Activated CD4-positive, alpha-beta T cell treated with anti-CD3 and anti-CD28 coated beads, Interleukin-2, Interleukin-4, amounts not matched to agents 100 ng/mL and 50 ng/mL, durations not matched to agents 16 hours and 8 hours (primary cell): ENCODE results near the gene BBC3.
A peak's percentile ranks its signal among the peaks of the same experiment; 100 is the strongest.
"Not testable (repeated sequence)": the region's sequence is repeated elsewhere in the genome, so short reads cannot be mapped to it uniquely, and the experiment has no call there.

Experiments used
- DNase-seq: peaks from one replicate; pipeline ENCODE4 v3.0.0-alpha.2; 2020; ENCODE audit warnings: low spot score

The BBC3 gene

DNA sequence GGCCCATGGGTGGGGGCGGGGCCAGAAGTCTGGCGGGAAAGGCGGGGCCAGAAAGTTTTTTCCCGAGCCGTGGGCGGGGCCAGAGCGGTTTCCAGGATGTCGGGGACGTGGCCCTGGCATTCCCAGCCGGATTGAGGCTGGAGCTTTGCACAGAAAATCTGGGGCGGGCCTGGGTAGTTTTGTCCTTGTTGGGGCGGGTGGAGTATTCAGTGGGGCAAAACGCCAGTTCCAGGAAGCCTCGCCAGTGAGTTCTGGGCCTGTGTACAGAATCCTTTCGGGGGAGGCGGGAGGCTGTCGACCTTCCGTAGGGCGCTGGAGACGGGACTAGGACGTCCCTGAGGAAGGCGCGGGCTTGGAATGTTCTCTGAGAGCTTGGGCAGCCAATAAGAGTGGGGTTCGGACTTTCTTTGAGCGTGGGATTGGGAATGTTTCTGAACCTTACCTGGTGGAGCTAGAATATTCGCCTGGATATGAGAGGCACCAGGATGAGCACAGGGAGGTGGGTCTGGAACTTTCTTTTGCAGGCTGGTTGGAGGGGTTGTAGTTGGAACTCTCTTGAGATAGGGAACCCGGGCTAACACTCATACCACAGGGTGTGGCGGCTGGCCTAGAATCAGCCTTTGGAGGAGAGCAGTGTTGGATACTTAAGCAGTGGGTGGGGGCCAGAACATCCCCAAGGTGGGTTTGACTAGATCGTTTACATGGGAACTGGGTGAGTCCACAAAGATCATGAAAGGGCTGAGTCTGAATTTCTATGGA, 26.6 kb upstream of the BBC3 start:
- DNase-seq, result no peak

DNA sequence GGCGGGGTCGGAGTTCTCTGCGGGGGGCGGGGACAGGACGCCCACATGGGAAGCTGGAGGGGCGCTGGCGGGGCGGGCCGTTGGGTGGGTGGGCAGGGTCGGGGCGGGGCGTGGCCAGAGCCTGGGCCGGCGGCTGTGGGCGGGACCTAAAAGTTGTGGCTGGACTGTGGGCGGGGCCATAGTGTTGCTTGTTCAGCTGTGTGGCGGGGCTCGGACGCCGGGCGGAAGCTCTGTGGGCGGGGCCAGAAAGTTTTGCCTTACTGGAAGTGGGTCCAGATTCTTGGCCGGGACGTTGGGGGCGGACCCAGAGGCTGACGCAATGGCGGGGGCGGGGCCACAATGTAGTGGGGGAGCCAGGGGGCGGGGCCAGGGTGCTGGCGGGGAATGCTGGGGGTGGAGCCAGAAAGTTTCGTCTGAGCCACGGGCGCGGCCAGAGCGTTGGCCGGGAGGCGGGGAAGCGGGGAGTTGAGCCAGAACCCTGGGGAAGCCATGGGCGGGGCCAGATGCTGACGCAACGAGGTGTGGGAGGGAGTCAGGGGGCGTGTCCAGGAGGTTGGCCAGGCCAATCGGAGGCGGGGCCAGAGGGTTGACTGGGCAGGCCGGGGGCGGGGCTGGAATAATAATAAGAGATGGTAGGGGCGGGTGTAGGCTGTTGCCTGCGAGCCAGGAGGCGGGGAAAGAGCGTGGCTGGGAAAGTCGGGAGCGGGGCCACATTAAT, 25.9 kb upstream of the BBC3 start:
- DNase-seq, result peak; percentile 100

DNA sequence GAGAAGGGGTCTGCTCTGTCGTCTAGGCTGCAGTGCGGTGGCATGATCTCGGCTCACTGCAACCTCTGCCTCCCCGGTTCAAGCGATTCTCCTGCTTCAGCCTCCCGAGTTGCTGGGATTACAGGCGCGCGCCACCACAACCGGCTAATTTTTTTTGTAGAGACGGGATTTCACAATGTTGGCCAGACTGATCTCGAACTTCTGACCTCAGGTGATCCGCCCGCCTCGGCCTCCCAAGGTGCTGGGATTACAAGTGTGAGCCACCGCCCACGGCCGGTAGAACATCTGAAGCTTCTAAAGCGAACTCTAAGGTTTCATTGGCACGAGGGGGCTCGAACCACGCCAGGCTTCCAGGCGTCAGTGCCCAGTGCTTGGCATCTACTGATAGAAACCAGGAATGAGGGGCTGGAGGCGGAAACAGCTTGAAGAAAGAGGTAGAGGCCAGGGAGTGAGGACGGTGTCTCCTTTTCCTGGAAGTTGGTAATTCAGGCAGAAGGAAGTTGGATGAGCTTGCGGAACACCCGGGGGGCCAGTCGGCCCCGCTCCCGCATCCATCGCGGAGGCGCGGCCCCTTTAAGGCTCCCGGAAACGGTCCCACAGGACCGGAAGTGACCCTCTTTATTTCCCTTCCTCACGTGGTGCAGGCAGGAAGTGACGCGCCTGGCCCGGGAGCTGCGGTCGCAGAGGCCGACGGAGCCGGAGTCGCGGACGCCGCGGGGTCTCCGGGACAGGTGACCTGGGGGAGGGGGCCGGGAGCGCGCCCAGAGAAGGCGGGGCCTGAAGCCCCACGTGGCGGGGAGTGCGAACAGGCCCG, 25.1 kb upstream of the BBC3 start, which contains the start of gene CCDC9:
Gene CCDC9, plus strand, starts transcription at position 647 of the 814 bp plus-strand sequence. CDS start 1,876 bp downstream, outside the sequence.
- DNase-seq, result peak; percentile 95

DNA sequence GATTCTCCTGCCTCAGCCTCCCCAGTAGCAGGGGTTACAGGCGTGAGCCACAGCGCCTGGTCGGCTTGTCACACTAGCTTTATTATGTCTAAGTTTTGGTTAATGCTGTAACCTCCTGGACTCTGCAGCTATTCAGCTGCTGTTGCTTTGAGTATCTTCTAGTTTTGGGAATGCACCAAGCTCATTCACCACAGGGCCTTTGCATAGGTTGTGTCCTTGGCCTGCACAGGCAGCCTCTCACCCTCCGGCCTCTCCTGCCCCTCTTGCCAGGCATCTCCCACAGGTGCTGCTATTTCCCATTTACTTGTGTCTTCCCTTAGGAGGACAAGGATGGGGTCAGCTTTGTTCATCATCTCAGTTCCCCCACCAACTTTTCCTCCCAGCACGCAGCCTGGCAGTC, 23.0 kb upstream of the BBC3 start:
- DNase-seq, result no peak

DNA sequence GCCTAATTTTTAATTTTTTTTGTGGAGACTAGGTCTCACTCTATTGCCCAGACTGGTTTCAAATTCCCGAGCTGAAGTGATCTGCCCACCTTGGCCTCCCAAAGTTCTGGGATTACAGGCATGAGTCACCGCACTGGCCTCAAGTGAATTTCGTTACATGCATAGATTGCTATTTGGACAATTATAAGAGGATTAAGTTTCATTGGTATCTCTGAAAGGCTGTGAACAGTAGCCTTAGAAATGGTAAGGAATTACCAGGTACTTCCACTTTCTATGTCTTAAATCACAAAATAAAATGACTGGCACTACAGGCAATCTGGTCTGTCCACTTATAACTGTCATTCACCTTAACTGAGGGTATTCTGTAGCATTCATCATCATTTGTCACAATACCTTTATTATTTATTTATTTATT, 22.5 kb upstream of the BBC3 start:
- no peak for DNase-seq

DNA sequence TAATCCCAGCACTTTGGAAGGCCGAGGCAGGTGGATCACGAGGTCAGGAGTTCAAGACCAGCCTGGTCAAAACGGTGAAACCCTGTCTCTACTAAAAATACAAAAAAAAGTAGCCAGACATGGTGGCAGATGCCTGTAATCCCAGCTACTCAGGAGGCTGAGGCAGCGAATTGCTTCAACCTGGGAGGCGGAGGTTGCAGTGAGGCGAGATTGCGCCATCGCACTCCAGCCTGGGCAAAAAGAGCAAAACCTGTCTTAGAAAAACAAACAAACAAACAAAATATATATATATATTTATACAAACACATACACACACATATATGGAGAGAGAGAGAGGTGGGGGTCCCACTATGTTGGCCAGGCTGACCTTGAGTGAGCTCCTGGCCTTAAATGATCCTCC, 22.0 kb upstream of the BBC3 start:
- not testable (repeated sequence) for DNase-seq

DNA sequence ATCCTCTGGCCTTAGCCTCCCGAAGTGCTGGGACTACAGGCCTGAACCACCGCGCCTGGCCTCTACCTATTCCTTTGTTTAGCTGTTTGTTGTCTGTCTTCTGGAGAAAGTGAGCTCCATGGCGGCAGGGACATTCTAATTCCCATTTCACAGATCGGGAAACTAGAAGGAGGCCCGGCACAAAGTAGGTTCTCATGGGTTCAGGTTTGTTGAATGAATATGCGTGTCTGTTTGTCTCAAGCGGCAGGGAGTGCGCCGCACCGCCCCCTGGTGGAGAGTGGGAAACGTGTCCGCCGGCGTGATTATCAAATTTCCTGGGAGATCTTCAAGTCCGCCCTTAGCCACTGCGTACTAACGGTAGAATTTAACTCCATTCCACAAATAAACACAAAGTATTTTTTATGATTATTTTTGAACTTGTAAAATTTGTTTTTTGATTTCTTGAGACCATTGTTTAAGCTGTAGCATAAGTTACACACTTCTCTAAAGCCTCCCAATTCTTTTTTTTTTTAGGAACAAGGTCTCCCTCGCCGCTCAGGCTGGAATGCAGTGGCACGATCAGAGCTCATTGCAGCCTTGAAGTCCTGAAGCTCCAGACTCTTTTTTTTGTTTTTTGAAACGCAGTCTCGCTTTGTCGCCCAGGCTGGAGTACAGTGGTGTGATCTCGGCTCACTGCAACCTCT, 16.4 kb upstream of the BBC3 start:
- DNase-seq, result peak; percentile 77

DNA sequence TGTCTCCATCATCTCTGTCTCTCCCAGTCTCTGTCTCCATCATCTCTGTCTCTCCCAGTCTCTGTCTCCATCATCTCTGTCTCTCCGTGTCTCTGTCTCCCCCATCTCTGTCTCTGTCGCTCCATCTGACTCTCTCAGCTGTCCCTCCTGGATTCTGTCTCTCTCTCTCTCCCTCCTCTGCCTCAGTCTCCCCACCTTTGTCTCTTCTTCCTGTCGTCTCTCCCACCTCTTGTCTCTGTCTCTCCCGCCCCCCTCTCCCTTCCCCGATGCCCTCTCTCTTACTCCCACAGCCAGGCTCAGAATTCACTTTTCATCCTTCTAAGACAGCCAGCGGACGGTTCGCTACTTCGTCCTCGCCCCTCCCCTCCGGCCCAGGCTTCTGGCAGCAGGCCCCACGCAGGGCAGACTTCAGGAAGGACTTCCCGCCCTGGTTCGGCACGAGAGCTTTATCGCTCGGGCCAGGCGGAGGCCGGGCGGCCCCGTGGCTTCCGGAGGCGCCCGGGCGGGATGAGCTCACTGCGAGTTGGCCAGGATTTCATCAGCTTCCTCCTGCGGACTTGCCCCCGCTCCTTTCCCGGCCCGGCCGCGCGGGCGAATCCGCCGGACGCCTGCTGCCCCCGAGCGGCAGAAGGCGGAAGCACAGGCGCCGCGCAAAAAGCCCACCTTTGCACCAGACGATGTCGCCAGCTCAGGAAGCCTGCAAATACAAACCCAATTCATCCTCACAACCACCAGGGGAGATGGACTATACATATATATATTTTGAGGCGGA, 13.0 kb upstream of the BBC3 start:
- DNase-seq, result peak; percentile 95

DNA sequence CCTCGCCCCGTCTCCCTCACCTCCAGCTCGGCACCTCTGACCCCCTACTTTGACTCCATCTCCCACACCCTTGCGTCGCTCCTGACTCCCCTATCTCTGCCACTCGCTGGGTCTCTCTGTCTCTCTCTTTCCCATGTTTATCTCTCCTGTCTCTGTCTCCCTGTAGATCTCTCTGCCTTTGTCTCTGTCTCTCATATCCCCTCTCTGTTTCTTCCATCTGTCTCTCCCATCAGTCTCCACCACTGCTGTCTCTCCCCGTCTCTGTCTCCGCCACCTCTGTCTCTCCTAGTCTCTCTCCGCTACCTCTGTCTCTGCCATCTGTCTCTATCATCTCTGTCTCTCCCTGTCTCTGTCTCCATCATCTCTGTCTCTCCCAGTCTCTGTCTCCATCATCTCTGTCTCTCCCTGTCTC, 12.4 kb upstream of the BBC3 start:
- no peak for DNase-seq

DNA sequence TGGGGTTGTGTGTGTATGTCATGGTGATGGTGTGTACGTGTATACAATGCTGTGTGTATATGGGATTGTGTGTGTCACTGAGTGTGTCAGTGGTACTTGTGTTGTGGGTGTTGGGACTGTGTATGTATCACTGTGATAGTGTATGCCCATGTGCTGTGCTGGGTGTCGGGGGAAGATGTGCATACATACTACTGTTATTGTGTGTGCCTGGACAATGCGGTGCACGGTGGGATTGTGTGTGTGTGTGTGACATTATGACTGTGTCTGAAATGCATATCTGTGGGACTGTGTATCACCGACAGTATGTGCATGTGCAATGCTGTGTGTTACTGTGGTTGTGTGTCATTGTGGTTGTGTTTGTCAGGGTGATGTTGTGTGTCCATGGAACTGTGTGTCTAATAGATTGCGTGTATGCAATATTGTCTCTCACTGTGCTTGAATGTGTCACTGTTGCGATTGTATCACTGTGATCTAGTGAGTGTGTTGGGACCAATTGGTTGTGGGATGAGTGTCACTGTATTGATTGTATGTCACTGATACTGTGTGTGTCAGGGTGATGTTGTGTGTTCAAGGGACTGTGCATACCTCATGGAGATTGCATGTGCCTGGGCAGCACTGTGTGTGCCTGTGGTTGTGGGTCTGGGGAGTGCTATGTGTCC, 11.0 kb upstream of the BBC3 start:
- no peak for DNase-seq

DNA sequence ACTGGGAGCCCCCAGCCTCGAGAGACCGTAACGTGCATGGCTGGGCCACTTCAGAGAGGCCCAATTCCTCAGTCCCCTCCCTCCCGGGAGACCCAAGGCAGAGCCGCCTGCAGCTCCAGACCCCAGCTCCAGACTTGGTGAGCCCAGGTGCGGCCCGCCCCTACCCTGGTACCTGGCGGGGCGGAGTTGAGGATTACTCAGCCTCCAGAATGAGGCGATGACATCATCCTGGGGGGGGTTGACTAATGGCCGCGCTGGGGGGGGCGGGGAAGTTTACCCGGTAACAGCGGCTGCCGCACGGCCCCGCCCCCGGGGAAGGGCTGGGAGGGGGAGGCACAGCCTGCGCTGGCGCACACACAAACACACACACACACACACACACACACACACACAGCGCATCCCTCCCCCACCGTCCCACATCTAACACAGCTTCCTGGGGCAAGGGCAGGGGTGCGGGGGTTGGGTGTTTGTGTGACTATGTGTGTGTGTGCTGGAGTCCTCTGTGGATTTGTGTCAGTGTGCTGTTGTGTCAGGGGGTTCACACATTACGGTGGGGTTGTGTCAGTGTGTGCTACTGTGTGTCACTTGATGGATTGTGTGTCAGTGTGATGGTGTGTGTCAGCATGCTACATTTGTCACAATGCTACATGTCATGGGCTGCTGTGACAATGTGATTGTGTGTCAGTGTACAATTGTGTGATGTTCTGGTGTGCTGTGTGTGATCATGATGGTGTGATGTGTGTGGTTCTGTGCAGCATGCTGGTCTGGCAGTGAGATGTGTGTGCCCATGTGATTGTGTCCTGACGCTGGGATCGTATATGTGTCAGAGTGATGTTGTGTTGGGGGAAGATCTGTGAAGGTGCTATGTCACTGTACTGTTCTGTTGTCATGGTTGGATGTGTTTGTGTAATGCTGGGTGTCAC, 10.3 kb upstream of the BBC3 start:
- DNase-seq, result peak; percentile 61

DNA sequence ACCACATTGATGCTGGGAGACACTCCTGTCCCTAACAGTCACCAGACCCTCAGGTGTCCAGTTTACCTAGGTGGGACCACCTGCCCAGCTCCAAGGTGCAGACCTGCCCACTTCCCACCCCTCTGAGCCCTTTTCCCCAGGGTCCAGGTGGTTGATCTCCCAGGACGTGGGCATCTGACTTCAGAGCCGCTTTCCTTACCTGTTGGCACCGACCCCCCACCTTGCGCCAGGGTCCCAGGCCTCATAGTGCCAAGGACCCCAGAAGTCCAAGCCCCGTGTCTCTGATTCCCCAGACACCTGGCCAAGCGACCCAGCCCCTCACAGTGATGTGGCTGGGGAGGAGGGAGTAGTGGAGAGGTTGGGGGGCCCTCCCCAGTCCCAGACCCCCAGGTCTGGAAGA, 9.6 kb upstream of the BBC3 start:
- DNase-seq, result no peak

DNA sequence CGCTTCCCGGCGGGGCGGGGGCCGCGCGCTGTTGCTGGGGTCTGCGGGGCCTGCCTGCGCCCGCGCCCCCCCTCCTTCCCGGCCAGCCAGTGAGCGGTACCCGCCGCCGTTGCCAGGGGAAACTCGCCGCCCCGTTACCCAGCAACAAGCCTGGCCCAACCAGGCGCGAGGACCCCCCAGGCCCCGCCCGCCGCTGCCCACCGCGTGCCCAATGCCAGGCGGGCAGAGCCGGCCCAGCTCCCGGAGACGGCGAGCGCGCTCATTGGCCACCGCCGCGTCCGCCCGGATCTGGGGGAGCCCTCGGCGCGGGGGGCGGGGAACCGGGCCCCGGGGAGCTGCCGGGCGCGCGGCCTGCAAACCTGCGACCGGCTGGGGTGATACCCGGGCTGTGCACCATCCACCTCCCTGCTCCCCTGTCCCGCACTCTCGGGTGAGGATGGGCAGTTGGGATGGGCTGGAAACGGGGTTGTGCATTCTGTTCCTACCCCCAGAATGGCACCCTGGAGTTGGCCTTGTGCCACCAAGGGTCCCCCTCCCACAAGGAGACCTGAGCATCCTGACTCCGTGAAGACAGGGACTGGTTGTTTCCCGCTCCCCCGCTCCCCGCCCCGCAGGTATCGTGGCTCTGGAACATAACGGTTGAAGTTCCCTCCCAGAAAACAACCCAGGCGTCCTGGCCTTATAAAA, 8.8 kb upstream of the BBC3 start:
- no peak for DNase-seq

DNA sequence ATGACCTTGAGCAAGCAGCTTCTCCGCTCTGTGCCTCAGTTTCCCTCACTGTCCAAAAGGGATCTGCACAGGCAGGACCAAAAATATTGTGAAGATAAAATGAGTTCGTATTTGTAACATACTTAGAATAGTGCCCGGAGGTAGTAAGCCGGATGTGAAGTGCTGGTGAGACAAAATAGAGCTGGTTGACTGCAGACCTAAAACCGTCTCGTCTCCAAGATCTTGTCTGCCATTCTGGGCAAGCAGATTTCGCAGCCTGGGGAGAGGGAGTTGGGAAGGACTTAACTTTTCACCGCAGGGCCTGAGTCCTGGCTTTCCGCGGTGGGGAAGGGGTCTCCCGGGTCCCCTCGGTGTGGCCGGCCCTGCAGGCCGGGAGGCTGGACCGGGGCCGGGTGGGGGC, 8.2 kb upstream of the BBC3 start:
- DNase-seq, result no peak

DNA sequence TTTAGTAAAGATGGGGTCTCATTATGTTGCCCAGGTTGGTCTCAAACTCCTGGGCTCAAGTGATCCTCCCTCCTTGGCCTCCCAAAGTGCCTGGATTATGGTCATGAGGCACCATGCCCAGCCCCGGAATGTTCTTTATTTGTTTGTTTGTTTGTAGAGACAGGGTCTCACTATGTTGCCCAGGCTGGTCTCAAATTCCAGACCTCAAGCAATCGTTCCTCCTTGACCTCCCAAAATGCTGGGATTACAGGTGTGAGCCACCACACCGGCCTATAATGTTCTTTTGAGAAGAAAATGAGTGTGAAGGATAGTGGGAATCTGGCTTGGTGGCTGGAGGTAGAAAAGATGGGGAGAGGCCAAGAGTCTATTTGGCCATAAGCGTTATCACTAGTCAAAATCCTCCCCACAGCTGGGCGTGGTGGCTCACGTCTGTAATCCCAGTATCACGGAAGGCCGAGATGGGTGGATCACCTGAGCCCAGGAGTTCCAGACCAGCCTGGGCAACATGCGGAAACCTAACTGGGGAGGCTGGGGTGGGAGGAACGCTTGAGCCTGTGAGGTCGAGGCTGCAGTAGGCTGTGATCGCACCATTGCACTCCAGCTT, 5.2 kb upstream of the BBC3 start:
- DNase-seq, result no peak

DNA sequence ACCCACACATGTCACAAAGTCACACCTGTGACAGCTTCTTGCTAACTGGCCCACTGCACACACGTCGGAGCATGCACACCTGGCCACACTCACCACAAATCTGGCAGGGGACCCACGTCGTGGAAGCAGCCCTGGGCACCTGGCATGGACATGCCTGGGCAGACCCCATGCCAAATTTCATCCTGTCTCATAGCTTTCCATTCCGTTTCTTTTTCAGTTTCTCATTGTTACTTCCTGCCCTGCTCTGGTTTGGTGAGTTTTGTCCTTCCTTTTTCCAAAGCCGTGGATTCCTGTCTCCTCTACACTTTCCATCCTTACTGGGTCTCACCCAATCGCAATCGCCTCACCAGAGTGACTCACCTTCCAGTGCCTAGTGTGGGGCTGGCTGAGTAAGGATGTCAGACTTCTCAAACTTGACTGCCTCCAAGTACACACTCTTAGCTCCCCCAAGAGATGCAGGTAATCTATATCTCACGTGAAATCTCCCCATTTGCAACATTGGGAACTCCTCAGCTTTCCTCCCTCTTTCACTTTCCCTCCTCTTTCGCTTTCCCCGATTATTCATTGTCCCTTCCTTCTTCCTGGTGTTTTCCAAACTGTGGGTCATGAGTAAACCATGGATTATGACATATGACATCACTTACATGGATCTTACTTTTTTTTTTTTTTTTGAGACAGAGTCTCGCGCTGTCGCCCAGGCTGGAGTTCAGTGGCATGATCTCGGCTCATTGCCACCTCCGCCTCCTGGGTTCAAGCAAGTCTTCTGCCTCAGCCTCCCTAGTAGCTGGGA, 1.6 kb upstream of the BBC3 start:
- no peak for DNase-seq

DNA sequence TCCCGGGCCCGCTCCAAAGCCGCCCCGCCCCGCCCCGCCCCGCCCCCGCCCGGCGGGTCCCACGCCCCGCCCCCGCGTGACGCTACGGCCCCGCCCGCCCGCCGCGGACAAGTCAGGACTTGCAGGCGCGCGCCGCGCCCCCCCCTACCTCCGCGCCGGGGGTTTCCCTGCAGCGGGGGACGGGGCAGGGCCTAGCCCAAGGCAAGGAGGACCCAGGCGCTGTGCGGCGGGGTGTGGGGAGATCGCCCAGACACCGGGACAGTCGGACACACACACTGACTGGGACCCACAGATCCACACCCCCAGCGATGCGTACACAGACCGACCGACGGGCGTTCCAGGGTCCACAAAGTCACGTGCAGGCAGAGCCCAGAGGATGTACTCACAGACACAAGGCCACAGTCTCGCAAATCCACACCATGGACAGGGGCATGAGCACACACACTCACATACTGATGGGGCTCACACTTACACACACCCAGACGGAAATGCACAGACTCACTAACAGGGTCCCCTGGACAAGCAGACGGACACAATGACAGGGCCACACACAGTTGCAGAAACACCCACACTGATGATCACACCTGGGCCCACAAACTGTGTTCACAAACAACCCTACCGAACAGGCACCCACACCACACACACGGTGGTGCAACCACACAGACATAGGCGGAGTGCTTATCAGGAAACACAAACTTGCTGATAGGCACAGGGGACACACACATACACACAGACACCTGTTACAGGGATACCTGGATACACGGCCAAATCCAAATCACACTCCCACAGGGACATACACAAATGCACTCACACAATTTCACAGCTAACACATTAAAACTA, 436 bp upstream of the BBC3 start:
- peak; percentile 84 for DNase-seq
